Measurements from ENCODE around the gene CCL25. TPM values are rescaled to one million over a fixed set of nuclear protein-coding genes. Genes with fewer than 3 reads are reported as not detected.

Gene CCL25
- total and polyA plus RNA-seq, 2 donors (not counting 3 experiments of a cell fraction or from before 2014, with no cell fraction given) = not detected

GRCh38 chr19:8042900-8043299 is 9.7 kb upstream of the CCL25 start:
- Histone ChIP-seq H3K27me3 (ENCODE audit: control insufficient read depth in 2 of 2, insufficient read depth in 2 of 2, low read length in 2 of 2) (no peaks in the 10 kb centered on the region), H3K9me3 (replicated peaks; ENCODE audit: control insufficient read depth, insufficient read depth, low read length) (no peaks in the 10 kb centered on the region), H4K20me1 (replicated peaks; ENCODE audit: control insufficient read depth, extremely low read depth, insufficient read depth, low read length) (no peaks in the 10 kb centered on the region), H3K27ac (ENCODE audit: insufficient read depth, low read depth, low read length) (no peak overlapping the region), H2AFZ (ENCODE audit: low read depth, low read length) (no peak overlapping the region), H3K9me1 (replicated peaks; ENCODE audit: control insufficient read depth, extremely low read depth, insufficient read depth, low read length) (no peaks in the 10 kb centered on the region), H3K36me3 (ENCODE audit: control insufficient read depth in 2 of 2, extremely low read depth in 1 of 2, insufficient read depth in 2 of 2, low read length in 2 of 2) (no peaks in the 10 kb centered on the region), H3K4me2 (ENCODE audit: insufficient read depth, low read length) (no peak overlapping the region), H3K4me3 (replicated peaks in 1 of 3; ENCODE audit: insufficient read depth in 1 of 3, low read depth in 1 of 3, low read length in 3 of 3) (no peak overlapping the region), H3K4me1 (ENCODE audit: control insufficient read depth, extremely low read depth, insufficient read depth, low read length) (no peaks in the 10 kb centered on the region), H3K79me2 (ENCODE audit: control insufficient read depth, insufficient read depth, low read length) (no peaks in the 10 kb centered on the region), H3K9ac (replicated peaks; ENCODE audit: extremely low read depth, insufficient read depth, low read length) (no peak overlapping the region)
- ChIA-PET POLR2A (no interaction called here), CTCF (no interaction called here)
- intact Hi-C loops (cut with micrococcal nuclease) (no loop called here), dilution Hi-C loops (cut with MboI; ENCODE audit: extremely low pct_ligation_motif_present, low sequenced_read_pairs) (no loop called here)
- FAIRE-seq (no peak), DNase-seq (ENCODE audit: low read depth, low spot score) (no peak)
- no TSS peak for BruUV-seq (replicated peaks)
- TF ChIP-seq MYC (IDR thresholded peaks at IDR 0.05; ENCODE audit: low read depth, low read length) (no peak), FOS (IDR thresholded peaks at IDR 0.05; ENCODE audit: borderline replicate concordance, insufficient read depth, low read length) (no peak), JUN (IDR thresholded peaks at IDR 0.05; ENCODE audit: borderline replicate concordance, insufficient read depth, insufficient read length, low read depth) (no peak), POLR2A (IDR thresholded peaks at IDR 0.05; ENCODE audit: low read depth, low read length) (no peak), CTCF (IDR thresholded peaks at IDR 0.05; ENCODE audit: extremely low read depth in 1 of 2, insufficient read depth in 1 of 2, low read depth in 1 of 2, low read length in 2 of 2) (no peak), EZH2 (IDR thresholded peaks at IDR 0.05; ENCODE audit: borderline replicate concordance, low read depth, low read length, severe bottlenecking) (no peak)
- TF ChIP-seq, protein P1, sequence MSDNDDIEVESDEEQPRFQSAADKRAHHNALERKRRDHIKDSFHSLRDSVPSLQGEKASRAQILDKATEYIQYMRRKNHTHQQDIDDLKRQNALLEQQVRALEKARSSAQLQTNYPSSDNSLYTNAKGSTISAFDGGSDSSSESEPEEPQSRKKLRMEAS (IDR thresholded peaks at IDR 0.05; ENCODE audit: insufficient read depth, insufficient read length) = no peak

All from endothelial cell of umbilical vein (primary cell).